Hepatocyte (in vitro differentiated cells): ENCODE results near the gene TMEM74B.

Experiments used
- EZH2 ChIP-seq: fragments of 200-600 bp; sonication (generic); IDR thresholded peaks from 2 replicates; pipeline ENCODE4 v1.6.1; 2016; ENCODE audit warnings: antibody characterized with exemption, mild to moderate bottlenecking, borderline replicate concordance
- EZH2phosphoT487 ChIP-seq: fragments of 200-600 bp; sonication (generic); IDR thresholded peaks from one replicate; pipeline ENCODE4 v1.6.1; 2018; ENCODE audit warnings: antibody characterized with exemption, mild to moderate bottlenecking, low read depth, moderate library complexity; ENCODE audit not compliant: unreplicated experiment, severe bottlenecking

GRCh38 chr20:1166948-1167720 is 17.6 kb downstream of the TMEM74B start:
- TF ChIP-seq EZH2phosphoT487 (no peak), EZH2 (no peak)
